Activated CD8-positive, alpha-beta memory T cell treated with anti-CD3 and anti-CD28 coated beads, Interleukin-2, amount 50 U/mL, for 24 hours (primary cell): ENCODE measurements around the gene FOXB2.
"Not testable (repeated sequence)": the region's sequence is repeated elsewhere in the genome, so short reads cannot be mapped to it uniquely, and the experiment has no call there.

Experiments
- DNase-seq: peaks from one replicate; pipeline ENCODE4 v3.0.0-alpha.2; 2020; ENCODE audit errors: extremely low read depth

FOXB2 gene

GRCh38 chr9:77016121-77016525, 3.3 kb upstream of the FOXB2 start:
- no peak for DNase-seq

DNA sequence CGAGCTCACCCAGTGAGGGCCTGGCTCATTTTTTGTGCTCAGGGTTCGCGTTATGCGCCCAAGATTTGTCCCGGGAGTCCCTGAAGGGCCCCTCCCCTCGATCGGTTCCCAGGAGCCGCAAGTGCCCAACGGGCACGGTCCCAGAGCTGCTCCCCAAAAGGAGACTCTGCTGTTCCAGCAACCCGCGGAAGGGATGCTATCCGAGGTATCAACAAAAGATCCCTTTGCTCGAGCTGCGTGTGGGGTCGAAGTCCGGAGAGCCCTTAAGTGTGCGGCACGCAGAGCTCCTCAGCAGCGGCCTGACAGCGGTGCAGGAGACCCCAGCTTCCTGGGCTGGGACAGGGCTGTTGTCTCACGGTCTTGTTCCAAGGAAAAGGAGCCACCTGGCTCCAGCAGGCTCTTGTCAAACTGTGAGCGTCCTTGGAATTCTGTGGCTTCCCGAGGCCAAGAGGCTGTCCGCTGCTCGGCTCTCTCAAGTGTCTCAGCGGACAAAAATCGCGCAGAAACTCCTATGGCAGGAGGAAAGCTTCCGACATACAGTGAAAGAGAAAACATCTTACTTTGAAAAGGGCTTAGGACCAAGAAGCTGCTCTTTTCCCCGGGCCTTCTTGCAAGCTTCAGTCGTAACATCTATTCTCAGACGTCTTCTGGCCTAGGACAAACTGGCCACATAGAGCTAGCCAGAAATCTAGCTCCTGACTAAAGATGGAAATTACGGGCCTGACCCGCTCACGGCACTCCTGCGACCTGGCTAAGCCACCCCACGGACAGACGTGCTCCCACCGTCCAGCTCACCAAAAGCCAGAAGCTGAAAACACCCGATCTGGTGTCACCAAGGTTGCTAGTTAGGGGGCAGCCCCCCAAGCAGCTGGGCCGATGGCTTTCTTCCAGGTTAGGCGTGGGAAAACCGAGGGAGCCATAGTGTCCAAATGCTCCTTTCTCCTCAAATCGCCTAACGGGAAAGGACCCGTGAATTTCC, 2.6 kb upstream of the FOXB2 start:
- DNase-seq: no peak

- DNase-seq: no peak
Measured at GRCh38 chr9:77017505-77017894, 2.0 kb upstream of the FOXB2 start.

- DNase-seq: no peak
Measured at GRCh38 chr9:77018058-77018968, 1.1 kb upstream of the FOXB2 start.

DNA sequence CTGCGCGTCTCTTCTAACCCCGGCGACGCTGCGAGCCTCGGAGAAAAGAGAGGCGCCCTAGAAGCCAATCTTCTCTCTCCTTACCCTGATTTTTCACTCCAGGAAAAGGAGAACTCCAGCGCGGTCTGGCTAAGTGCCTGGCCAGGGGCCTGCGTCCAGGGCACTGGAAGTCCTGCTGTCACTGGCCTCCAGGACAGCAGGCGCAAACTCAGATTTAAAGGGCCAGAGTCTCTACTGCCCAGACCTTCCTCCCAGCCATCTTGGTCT, 553 bp upstream of the FOXB2 start:
- no peak for DNase-seq

GRCh38 chr9:77019926-77020412, 514 bp downstream of the FOXB2 start:
- DNase-seq: no peak

GRCh38 chr9:77020413-77021290, 1.2 kb downstream of the FOXB2 start:
- DNase-seq: no peak

DNA sequence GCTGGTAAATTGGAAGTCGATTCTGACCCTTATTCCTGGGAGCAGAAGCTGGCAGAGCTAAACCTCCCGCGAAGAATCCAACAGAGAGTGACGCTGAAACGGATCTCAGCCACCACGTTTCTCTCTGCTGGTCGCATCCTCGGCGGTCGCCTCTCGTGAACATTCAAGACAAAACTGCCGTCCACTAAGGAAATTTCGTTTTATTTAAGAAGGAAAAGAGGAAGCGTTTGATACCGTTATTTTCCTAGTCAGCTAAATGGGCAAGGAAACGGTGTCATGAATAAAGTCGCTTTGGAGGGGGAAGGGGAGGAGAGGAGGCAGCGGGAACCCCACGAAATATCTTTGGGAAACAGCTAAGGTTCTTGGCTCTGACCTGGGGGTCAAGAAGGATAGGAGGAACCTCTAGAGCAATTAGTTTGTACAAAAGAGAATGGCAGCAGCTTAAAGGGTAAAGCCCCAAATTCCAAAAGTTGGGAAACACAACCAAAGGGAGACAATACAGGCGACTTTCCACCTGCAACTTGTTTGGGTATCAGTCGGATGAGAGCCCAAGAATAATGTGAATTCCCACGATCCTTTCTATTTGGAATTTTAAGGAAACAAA, 1.9 kb downstream of the FOXB2 start:
- DNase-seq: no peak

GRCh38 chr9:77021922-77022782, 2.7 kb downstream of the FOXB2 start:
- DNase-seq: no peak

- no peak for DNase-seq
Measured at GRCh38 chr9:77022783-77023440, 3.5 kb downstream of the FOXB2 start.

DNA sequence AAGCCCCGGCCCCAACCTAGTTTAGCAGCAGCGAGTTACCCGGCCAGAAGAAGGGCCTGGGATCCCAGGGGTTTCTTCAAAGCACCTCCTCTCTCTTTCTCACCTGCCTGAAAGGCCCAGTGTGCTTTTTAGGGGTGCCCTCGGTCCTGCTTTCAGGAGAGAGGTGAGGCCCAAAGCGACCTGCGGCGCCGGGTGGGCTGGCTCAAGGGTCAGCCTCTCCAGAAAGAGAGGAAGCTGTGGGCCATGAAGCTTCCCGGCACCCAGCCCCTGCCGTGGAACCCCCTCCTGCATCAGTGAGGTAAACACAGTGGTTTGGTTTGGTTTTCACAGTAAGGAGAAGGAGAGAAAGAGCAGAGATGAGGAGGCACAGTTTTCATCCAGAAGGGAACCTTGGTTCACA, 4.3 kb downstream of the FOXB2 start:
- DNase-seq: no peak

GRCh38 chr9:77024776-77025545, 5.5 kb downstream of the FOXB2 start:
- no peak for DNase-seq

- no peak for DNase-seq
Measured at GRCh38 chr9:77028478-77028877, 9.0 kb downstream of the FOXB2 start.

DNA sequence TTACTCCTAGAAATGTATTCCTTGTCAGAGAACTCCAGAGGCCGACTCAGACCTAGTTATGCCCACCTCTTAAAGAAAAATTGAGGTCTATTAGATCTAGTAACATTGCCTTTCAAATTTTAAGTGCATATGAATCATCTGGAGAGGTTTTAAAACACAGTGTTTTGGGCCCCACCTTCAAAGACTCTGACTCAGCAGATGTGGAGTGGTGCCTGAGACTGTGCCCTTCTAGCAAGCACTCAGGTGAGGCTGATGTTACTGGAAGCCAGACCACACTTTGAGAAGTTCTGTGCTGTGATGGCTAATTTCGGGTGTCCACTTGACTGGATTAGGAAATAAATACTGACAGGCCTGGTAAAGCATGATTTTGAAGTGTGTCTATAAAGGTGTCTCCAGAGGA, 10.6 kb downstream of the FOXB2 start:
- DNase-seq: no peak

DNA sequence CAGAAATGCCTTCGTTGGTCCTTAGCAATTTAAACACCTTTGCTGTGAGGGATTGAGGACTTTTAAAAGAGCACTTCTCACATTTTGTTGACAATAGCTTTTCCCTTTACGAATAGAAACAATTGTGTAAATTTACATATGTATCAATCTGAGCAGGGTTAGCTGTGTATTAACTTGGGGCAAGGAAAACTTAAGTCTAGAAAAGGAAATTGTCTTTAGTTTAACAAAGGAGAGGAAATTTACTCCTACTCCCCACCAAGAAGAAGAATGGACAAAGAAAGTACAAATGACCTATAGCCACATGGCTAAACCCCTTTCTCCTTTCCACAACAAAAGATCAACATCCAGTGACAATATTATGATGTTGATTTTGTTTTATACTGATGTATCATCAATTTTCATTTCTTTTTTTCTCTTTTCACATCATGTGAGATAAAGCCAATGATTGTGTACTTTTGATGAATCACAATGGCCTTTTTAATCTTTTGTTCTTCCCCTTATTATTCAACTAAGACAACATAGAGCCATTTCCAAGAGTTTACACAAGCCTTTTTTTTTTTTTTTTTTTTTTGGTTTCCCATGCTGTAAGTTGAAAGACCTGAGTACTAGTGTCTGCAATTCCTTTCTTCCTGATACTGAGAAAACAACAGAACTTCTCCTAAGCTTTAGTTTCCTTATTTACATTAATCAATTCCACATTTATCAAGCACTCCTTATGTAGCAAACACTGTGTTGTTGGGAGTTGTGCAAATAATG, 19.0 kb downstream of the FOXB2 start:
- no peak for DNase-seq

GRCh38 chr9:77040340-77040739, 20.9 kb downstream of the FOXB2 start:
- no peak for DNase-seq

DNA sequence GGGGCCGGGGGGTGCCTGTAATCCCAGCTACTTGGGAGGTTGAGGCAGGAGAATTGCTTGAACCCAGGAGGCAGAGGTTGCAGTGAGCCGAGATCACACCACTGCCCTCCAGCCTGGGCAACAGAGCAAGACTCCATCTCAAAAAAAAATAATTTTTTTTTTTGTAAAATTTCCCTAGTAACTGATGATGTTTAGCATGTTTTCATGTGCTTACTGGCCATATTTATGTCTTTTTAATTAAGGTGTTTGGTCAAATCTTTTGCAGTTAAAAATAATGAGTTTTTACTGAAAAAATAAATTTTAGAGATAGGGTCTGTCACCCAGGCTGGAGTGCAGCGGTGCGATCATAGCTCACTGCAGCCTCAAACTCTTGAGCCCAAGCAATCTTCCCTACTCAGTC, 24.3 kb downstream of the FOXB2 start:
- not testable (repeated sequence) for DNase-seq

GRCh38 chr9:77060681-77061080, 41.2 kb downstream of the FOXB2 start:
- DNase-seq: not testable (repeated sequence)
